T-helper 1 cell treated with Interleukin-12 subunit alpha and Interleukin-12 subunit beta and Interleukin-4 antibody, amounts not matched to agents 30 ng/mL and 1 ng/mL, for 36 hours (primary cell): Measurements from ENCODE around the gene CTSE. TPM values are rescaled to one million over a fixed set of nuclear protein-coding genes. Genes with fewer than 3 reads are reported as not detected.
"Not testable (repeated sequence)": the region's sequence is repeated elsewhere in the genome, so short reads cannot be mapped to it uniquely, and the experiment has no call there.

ENCODE experiments used
- intact Hi-C: fragments of 100-400 bp; cut with micrococcal nuclease; formaldehyde crosslinking; loops from one replicate; pipeline ENCODE4 v1.15.1; 2024
- total RNA-seq: library from RNA; stranded (reverse); gene quantifications from 2 replicates; pipeline ENCODE4 v1.2.3, GENCODE V29; 2022

Gene CTSE
- total RNA-seq, 1 donor from 2014 or later: not detected

GRCh38 chr1:206020393-206021007 lies 3.2 kb downstream of the CTSE start:
- intact Hi-C loops: no loop called here

- intact Hi-C loops: no loop called here
Observed at GRCh38 chr1:206015071-206015470, 8.6 kb downstream of the CTSE start.

GRCh38 chr1:206014601-206015000 lies 9.1 kb downstream of the CTSE start:
- intact Hi-C loops: no loop called here

GRCh38 chr1:206013026-206013795 lies 10.5 kb downstream of the CTSE start:
- intact Hi-C loops: no loop called here

- intact Hi-C loops: no loop called here
Observed at GRCh38 chr1:206012086-206012859, 11.4 kb downstream of the CTSE start.

GRCh38 chr1:206011057-206011456 lies 12.6 kb downstream of the CTSE start:
- intact Hi-C loops: no loop called here

GRCh38 chr1:206010060-206010459 lies 13.6 kb downstream of the CTSE start:
- intact Hi-C loops: no loop called here

- intact Hi-C loops: no loop called here
Observed at GRCh38 chr1:206006946-206007345, 16.7 kb downstream of the CTSE start.

- intact Hi-C loops: no loop called here
Observed at GRCh38 chr1:206005778-206006180, 17.9 kb downstream of the CTSE start.

- intact Hi-C loops: no loop called here
Observed at GRCh38 chr1:206005234-206005633, 18.5 kb downstream of the CTSE start.

GRCh38 chr1:206004826-206005225 lies 18.9 kb downstream of the CTSE start:
- intact Hi-C loops: no loop called here

GRCh38 chr1:206003854-206004800 lies 19.6 kb downstream of the CTSE start:
- intact Hi-C loops: no loop called here

GRCh38 chr1:206002871-206003801 lies 20.6 kb downstream of the CTSE start, which contains the start of gene RAB7B:
Gene RAB7B (minus strand): TSS chr1:206003395. CDS start chr1:205994135, 9,260 bp downstream.
- intact Hi-C loops: no loop called here

- intact Hi-C loops: no loop called here
Observed at GRCh38 chr1:206002160-206002559, 21.5 kb downstream of the CTSE start.

GRCh38 chr1:206001476-206001888 lies 22.2 kb downstream of the CTSE start:
- intact Hi-C loops: no loop called here

GRCh38 chr1:206000641-206001339 lies 22.9 kb downstream of the CTSE start:
- intact Hi-C loops: no loop called here

- intact Hi-C loops: no loop called here
Observed at GRCh38 chr1:205998457-205999241, 25.0 kb downstream of the CTSE start.

- intact Hi-C loops: not testable (repeated sequence)
Observed at GRCh38 chr1:205996641-205997040, 27.1 kb downstream of the CTSE start.
